ENCODE measurements around the gene PSMC5.

Gene PSMC5

GRCh38 chr17:63827002-63827800 lies at the start of gene PSMC5, which contains the start of gene FTSJ3:
TSS of gene PSMC5 (plus strand) at chr17:63827431. CDS start at chr17:63827491, 60 bp downstream.
TSS of gene FTSJ3 (minus strand) at chr17:63827663. CDS start at chr17:63826902, 761 bp downstream.
- DNase-seq (ENCODE audit: low read depth): peak; percentile 97
- TF ChIP-seq CTCF (conservative IDR thresholded peaks at IDR 0.05; ENCODE audit: low read depth, low read length): peak; percentile 62
- H3K4me3 ChIP-seq (ENCODE audit: low read depth, low read length): peak within 1 kb of the TSS; percentile 92

GRCh38 chr17:63780507-63780906 lies 46.7 kb upstream of the PSMC5 start:
- TF ChIP-seq CTCF (conservative IDR thresholded peaks at IDR 0.05; ENCODE audit: low read depth, low read length): no peak
- no peak overlapping the region for H3K4me3 ChIP-seq (ENCODE audit: low read depth, low read length)
- DNase-seq (ENCODE audit: low read depth): peak; percentile 48

GRCh38 chr17:63780928-63781327 lies 46.3 kb upstream of the PSMC5 start:
- no peak for TF ChIP-seq CTCF (conservative IDR thresholded peaks at IDR 0.05; ENCODE audit: low read depth, low read length)
- H3K4me3 ChIP-seq (ENCODE audit: low read depth, low read length): no peak overlapping the region
- no peak for DNase-seq (ENCODE audit: low read depth)

GRCh38 chr17:63783522-63783921 lies 43.7 kb upstream of the PSMC5 start:
- DNase-seq (ENCODE audit: low read depth): no peak
- no peak for TF ChIP-seq CTCF (conservative IDR thresholded peaks at IDR 0.05; ENCODE audit: low read depth, low read length)
- H3K4me3 ChIP-seq (ENCODE audit: low read depth, low read length): no peak overlapping the region

- H3K4me3 ChIP-seq (ENCODE audit: low read depth, low read length): no peak overlapping the region
- peak; percentile 76 for DNase-seq (ENCODE audit: low read depth)
- TF ChIP-seq CTCF (conservative IDR thresholded peaks at IDR 0.05; ENCODE audit: low read depth, low read length): no peak
Measured at GRCh38 chr17:63785556-63785955, 41.7 kb upstream of the PSMC5 start.

GRCh38 chr17:63786117-63786516 lies 41.1 kb upstream of the PSMC5 start:
- no peak for DNase-seq (ENCODE audit: low read depth)
- no peak overlapping the region for H3K4me3 ChIP-seq (ENCODE audit: low read depth, low read length)
- TF ChIP-seq CTCF (conservative IDR thresholded peaks at IDR 0.05; ENCODE audit: low read depth, low read length): no peak

Data from choroid plexus epithelial cell (primary cell).